Neural progenitor cell (in vitro differentiated cells): ENCODE measurements around the gene CDRT4. TPM values are rescaled to one million over a fixed set of nuclear protein-coding genes. Genes with fewer than 3 reads are reported as not detected.

Source experiments
- DNase-seq: peaks from one replicate; pipeline ENCODE4 v3.0.0-alpha.2; 2016; ENCODE audit warnings: low spot score
- H2AFZ ChIP-seq: fragments of 200-600 bp; sonication (generic); replicated peaks from 2 replicates; pipeline ENCODE4 v1.6.1; 2016; ENCODE audit warnings: antibody characterized with exemption
- H3F3A ChIP-seq: fragments of 200-600 bp; sonication (generic); 2 replicates; pipeline ENCODE4 v1.6.1; 2016; ENCODE audit warnings: antibody characterized with exemption, low read depth
- H3K27ac ChIP-seq: fragments of 200-600 bp; sonication (generic); 2 replicates; pipeline ENCODE4 v1.5.1; 2016; ENCODE audit warnings: mild to moderate bottlenecking
- H3K27me3 ChIP-seq: fragments of 200-600 bp; sonication (generic); 2 replicates; pipeline ENCODE4 v1.6.1; 2016; ENCODE audit warnings: mild to moderate bottlenecking, moderate library complexity
- H3K36me3 ChIP-seq: fragments of 200-600 bp; sonication (generic); 2 replicates; pipeline ENCODE4 v1.5.1; 2016
- H3K4me1 ChIP-seq: fragments of 200-600 bp; sonication (generic); 2 replicates; pipeline ENCODE4 v1.6.1; 2016; ENCODE audit warnings: mixed run types
- H3K4me2 ChIP-seq: fragments of 200-600 bp; sonication (generic); 2 replicates; pipeline ENCODE4 v1.6.1; 2016
- H3K4me3 ChIP-seq: fragments of 200-600 bp; sonication (generic); 2 replicates; pipeline ENCODE4 v1.5.1; 2016
- H3K79me2 ChIP-seq: fragments of 200-600 bp; sonication (generic); 2 replicates; pipeline ENCODE4 v1.6.1; 2016; ENCODE audit warnings: low read depth
- H3K9ac ChIP-seq: fragments of 200-600 bp; sonication (generic); 2 replicates; pipeline ENCODE4 v1.6.1; 2016
- H3K9me3 ChIP-seq: fragments of 200-600 bp; sonication (generic); 2 replicates; pipeline ENCODE4 v1.5.1; 2016; ENCODE audit warnings: low read depth
- H4K20me1 ChIP-seq: fragments of 200-600 bp; sonication (generic); 2 replicates; pipeline ENCODE4 v1.6.1; 2016; ENCODE audit warnings: low read depth
- H3K27ac Mint-ChIP-seq: 3 replicates; pipeline ENCODE4 v1.8.0; 2021; ENCODE audit warnings: mixed read lengths
- H3K27me3 Mint-ChIP-seq: 2 replicates; pipeline ENCODE4 v1.8.0; 2022; ENCODE audit warnings: low read depth, mild to moderate bottlenecking, inconsistent platforms, moderate library complexity, mixed read lengths; ENCODE audit not compliant: insufficient read depth
- H3K36me3 Mint-ChIP-seq: 3 replicates; pipeline ENCODE4 v1.8.0; 2021; ENCODE audit warnings: mixed read lengths
- H3K4me1 Mint-ChIP-seq: 3 replicates; pipeline ENCODE4 v1.8.0; 2021; ENCODE audit warnings: mixed read lengths
- H3K4me3 Mint-ChIP-seq: 3 replicates; pipeline ENCODE4 v1.8.0; 2021; ENCODE audit warnings: mild to moderate bottlenecking, moderate library complexity, mixed read lengths
- H3K9me3 Mint-ChIP-seq: 3 replicates; pipeline ENCODE4 v1.8.0; 2020; ENCODE audit warnings: mixed read lengths
- EZH2 ChIP-seq: fragments of 200-600 bp; sonication (generic); IDR thresholded peaks from 2 replicates; pipeline ENCODE4 v1.6.1; 2017; ENCODE audit warnings: antibody characterized with exemption, mild to moderate bottlenecking, moderate library complexity
- EZH2phosphoT487 ChIP-seq: fragments of 200-600 bp; sonication (generic); IDR thresholded peaks from 2 replicates; pipeline ENCODE4 v1.6.1; 2017; ENCODE audit warnings: antibody characterized with exemption
- total RNA-seq: library from RNA; depleted of rRNA; stranded (reverse); fragments of >200 nt; gene quantifications from 2 replicates; pipeline ENCODE4 v1.2.3, GENCODE V29; 2015; ENCODE audit warnings: low replicate concordance
- TF ChIP-seq, protein P1 (sequence below): fragments of 200-600 bp; sonication (generic); IDR thresholded peaks from 2 replicates; pipeline ENCODE4 v1.5.1; 2017; ENCODE audit warnings: antibody characterized with exemption, mild to moderate bottlenecking

The CDRT4 gene
- total RNA-seq, 1 donor from 2014 or later = 18.2 TPM

DNA sequence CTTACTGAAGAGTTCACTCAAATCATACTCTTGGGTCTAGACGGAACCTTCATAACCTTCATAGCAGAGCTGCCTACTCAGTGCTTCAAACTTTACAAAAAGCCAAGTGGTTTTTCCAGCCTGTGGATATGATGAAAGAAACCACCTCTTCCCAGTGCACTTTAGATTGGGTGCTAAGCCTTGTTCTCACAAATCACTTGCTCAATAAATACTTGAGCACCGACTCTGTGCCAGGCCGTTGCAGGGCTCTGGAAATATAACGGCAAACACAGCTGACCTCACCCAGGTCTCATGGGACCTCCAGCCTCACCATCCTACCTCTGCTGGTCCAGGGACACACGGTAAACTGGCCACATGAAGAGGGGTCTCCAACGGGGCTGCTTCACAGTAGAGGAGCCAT is 35.7 kb downstream of the CDRT4 start:
- H2AFZ ChIP-seq = no peak overlapping the region
- no peak overlapping the region for H3K4me3 ChIP-seq
- no peak overlapping the region for H3K27ac ChIP-seq
- no peaks in the 10 kb centered on the region for H4K20me1 ChIP-seq
- no peaks in the 10 kb centered on the region for H3K36me3 ChIP-seq
- H3K4me2 ChIP-seq = no peak overlapping the region
- H3K27me3 ChIP-seq = no peaks in the 10 kb centered on the region
- no peaks in the 10 kb centered on the region for H3K4me1 ChIP-seq
- H3K9me3 ChIP-seq = no peaks in the 10 kb centered on the region
- Mint-ChIP-seq H3K4me1 (peaks cover 4% of the 10 kb centered on the region), H3K36me3 (peaks cover 6% of the 10 kb centered on the region), H3K4me3 (no peak overlapping the region), H3K27me3 (peaks cover 3% of the 10 kb centered on the region), H3K27ac (no peak overlapping the region), H3K9me3 (no peaks in the 10 kb centered on the region)
- H3F3A ChIP-seq = no peaks in the 10 kb centered on the region
- no peak for DNase-seq
- no peak overlapping the region for H3K9ac ChIP-seq
- TF ChIP-seq, protein P1, sequence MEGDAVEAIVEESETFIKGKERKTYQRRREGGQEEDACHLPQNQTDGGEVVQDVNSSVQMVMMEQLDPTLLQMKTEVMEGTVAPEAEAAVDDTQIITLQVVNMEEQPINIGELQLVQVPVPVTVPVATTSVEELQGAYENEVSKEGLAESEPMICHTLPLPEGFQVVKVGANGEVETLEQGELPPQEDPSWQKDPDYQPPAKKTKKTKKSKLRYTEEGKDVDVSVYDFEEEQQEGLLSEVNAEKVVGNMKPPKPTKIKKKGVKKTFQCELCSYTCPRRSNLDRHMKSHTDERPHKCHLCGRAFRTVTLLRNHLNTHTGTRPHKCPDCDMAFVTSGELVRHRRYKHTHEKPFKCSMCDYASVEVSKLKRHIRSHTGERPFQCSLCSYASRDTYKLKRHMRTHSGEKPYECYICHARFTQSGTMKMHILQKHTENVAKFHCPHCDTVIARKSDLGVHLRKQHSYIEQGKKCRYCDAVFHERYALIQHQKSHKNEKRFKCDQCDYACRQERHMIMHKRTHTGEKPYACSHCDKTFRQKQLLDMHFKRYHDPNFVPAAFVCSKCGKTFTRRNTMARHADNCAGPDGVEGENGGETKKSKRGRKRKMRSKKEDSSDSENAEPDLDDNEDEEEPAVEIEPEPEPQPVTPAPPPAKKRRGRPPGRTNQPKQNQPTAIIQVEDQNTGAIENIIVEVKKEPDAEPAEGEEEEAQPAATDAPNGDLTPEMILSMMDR = no peak
- TF ChIP-seq EZH2 = no peak
- TF ChIP-seq EZH2phosphoT487 = no peak
- H3K79me2 ChIP-seq = no peaks in the 10 kb centered on the region

DNA sequence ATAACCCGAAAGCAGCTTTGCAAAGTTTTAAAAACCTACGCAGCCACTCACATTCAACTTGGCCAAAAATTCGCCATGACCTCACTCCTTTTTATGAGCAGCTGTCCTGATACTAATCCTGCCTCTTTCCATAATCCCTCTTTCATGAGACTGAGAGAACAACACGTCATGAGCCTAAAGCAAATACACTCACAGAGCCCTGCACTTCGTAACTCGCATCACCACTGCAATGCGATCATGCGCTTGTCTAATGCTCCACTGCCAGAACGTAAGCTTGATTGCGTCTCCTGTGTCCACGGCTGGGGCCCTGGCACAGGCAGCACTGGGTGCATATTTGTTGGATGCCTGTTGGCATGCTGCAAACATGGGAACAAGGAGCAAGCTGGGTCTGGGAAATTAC is 36.2 kb downstream of the CDRT4 start:
- H3K9ac ChIP-seq = no peak overlapping the region
- TF ChIP-seq EZH2 (no peak), EZH2phosphoT487 (no peak)
- TF ChIP-seq, protein P1 = no peak
- no peak overlapping the region for H3K4me3 ChIP-seq
- H3K27me3 Mint-ChIP-seq = peaks cover 3% of the 10 kb centered on the region
- H3K9me3 Mint-ChIP-seq = no peaks in the 10 kb centered on the region
- no peak overlapping the region for H3K4me3 Mint-ChIP-seq
- no peak overlapping the region for H3K4me2 ChIP-seq
- no peaks in the 10 kb centered on the region for H4K20me1 ChIP-seq
- H3K9me3 ChIP-seq = no peaks in the 10 kb centered on the region
- no peak overlapping the region for H3K27ac Mint-ChIP-seq
- no peaks in the 10 kb centered on the region for H3K79me2 ChIP-seq
- H3K36me3 ChIP-seq = no peaks in the 10 kb centered on the region
- no peaks in the 10 kb centered on the region for H3F3A ChIP-seq
- no peak overlapping the region for H3K27ac ChIP-seq
- H3K27me3 ChIP-seq = no peaks in the 10 kb centered on the region
- peaks cover 4% of the 10 kb centered on the region for H3K4me1 Mint-ChIP-seq
- H3K36me3 Mint-ChIP-seq = peaks cover 6% of the 10 kb centered on the region
- no peaks in the 10 kb centered on the region for H3K4me1 ChIP-seq
- H2AFZ ChIP-seq = no peak overlapping the region
- no peak for DNase-seq

DNA sequence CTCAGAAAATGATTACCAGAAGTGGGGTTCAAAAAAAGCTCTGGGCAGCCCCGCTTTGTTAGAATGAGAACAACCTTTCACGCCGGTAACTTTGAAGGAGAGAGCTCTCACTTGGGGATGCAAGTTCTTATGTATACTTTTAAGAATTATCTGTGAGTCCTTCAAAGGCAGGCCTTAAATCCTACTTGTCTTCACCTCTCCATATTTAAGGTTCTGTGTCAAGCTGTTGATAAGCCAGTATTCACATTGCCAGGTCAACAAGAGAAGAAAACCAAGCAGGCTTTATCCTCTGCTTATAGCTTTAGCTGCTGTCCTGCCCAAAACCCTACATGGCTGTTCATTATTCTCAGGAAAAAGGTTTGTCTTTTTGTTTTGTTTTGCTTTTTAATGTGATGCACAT is 42.9 kb downstream of the CDRT4 start:
- no peaks in the 10 kb centered on the region for H3K36me3 Mint-ChIP-seq
- Histone ChIP-seq H3K79me2 (no peaks in the 10 kb centered on the region), H3K27ac (no peak overlapping the region), H3K9ac (no peak overlapping the region), H3K9me3 (no peaks in the 10 kb centered on the region), H2AFZ (no peak overlapping the region), H4K20me1 (no peaks in the 10 kb centered on the region), H3K27me3 (no peaks in the 10 kb centered on the region), H3K4me3 (no peak overlapping the region), H3K4me1 (no peaks in the 10 kb centered on the region), H3K4me2 (no peak overlapping the region), H3F3A (no peaks in the 10 kb centered on the region), H3K36me3 (no peaks in the 10 kb centered on the region)
- H3K4me3 Mint-ChIP-seq = no peak overlapping the region
- H3K4me1 Mint-ChIP-seq = no peaks in the 10 kb centered on the region
- TF ChIP-seq EZH2 (no peak), EZH2phosphoT487 (no peak)
- TF ChIP-seq, protein P1 = no peak
- no peaks in the 10 kb centered on the region for H3K27me3 Mint-ChIP-seq
- no peaks in the 10 kb centered on the region for H3K9me3 Mint-ChIP-seq
- H3K27ac Mint-ChIP-seq = no peak overlapping the region
- DNase-seq = no peak
